Stimulated activated CD4-positive, alpha-beta T cell treated with anti-CD3 and anti-CD28 coated beads, Interleukin-1b, Interleukin-23, amount 100 ng/mL, for 24 hours (primary cell): ENCODE measurements around the gene ALPK3.

Source experiments
- DNase-seq, 4 experiments: peaks; one replicate each; pipeline ENCODE4 v3.0.0-alpha.2; 2020; ENCODE audit warnings: low read depth in 4 of 4, low spot score in 1 of 4

ALPK3 gene

DNA sequence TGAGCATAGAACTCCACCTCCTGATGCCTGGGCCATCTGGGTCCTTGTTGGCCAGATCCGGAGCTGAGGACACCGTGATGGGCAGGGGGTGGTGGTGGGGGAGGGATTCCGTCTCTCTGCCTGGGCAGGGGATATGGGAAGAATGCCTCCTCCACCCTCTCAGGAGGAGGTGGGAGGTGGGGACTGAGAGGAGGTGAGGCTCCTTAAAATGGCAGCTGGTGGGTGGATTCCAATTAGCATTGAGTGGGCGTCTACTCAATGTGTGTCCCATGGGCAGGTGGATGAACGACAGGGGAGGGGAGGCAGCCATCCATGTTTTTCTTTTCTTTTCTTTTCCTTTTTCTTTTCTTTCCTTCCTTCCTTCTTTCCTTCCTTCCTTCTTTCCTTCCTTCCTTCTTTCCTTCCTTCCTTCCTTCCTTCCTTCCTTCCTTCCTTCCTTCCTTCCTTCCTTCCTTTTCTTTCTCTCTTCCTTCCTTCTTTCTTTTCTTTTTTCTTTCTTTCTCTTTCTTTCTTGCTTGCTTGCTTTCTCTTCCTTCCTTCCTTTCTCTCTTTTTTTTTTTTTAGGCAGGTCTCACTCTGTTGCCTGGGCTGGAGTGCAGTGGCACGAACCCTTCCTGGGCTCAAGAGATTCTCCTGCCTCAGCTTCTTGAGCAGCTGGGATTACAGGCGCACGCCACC lies 72.3 kb downstream of the ALPK3 start:
- DNase-seq = no peak

DNA sequence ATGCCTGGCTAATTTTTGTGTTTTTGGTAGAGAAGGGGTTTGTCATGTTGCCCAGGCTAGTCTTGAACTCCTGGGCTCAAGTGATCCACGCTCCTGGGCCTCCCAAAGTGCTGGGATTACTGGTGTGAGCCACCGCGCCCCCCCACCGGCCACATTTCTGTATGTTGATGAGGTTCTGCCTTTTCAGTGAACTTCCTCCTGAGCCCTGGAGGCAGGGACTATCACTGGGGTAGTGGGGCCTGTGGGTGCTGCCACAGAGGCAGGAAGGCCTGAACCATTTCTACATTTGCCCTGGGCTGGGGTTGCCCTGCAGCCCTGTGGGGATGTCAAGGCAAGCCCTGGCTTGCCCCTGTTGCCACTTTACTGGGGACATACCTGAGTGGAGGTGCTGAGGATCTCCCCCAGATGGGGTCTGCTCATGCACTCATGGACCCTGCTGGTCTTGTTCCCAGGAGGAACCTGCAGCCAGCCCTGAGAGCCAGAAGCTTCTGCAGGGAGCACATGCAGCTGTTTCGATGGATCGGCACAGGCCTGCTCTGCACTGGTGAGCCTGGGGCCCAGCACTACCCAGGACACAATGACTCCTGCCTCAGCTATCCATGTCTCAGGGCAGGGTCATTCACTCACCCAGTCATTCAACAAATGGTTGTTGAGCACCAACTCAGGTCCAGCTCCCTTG lies 73.0 kb downstream of the ALPK3 start:
- DNase-seq = no peak

DNA sequence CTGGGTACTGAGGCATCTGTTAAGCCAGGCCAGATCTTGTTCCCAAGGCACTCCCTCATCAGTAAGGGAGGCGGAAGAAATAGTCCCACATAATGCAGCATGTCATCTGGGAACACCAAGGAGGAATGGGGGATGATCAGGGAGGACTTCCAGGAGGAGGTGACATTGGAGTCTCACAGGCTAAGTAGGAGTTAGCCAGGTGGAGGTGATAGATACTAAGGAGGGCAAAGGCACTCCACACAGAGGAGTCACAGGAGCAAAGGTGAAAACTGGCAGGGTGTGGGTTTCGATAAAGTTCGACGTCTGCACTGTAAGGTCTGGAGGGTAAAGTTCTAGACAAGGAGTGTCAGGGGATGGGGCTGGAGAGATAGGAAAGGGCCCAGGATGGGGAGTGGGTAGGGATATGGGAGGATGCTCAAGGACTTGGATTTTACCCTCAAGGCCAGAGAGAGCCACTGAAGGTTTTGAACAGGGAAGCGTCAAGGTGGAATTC lies 73.6 kb downstream of the ALPK3 start:
- no peak for DNase-seq

DNA sequence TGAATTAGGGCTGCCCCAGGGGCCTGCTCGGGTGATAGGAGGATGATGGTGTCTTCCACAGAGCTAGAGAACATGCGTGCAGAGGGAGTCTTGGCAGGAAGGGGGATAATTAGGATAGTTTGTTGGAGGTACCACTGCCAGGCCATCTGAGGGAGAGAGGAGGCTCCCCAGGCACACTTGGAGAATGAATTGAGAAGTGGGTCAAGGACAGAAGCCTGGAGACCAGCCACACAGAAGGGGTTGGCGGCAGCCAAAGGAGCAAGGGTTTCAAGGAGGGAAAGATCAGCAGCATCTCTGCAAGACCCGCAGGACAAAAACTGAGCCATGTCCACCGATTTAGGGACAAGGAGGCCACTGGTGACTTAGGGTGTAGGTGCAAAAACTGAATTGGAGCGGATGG lies 74.2 kb downstream of the ALPK3 start:
- DNase-seq = no peak

DNA sequence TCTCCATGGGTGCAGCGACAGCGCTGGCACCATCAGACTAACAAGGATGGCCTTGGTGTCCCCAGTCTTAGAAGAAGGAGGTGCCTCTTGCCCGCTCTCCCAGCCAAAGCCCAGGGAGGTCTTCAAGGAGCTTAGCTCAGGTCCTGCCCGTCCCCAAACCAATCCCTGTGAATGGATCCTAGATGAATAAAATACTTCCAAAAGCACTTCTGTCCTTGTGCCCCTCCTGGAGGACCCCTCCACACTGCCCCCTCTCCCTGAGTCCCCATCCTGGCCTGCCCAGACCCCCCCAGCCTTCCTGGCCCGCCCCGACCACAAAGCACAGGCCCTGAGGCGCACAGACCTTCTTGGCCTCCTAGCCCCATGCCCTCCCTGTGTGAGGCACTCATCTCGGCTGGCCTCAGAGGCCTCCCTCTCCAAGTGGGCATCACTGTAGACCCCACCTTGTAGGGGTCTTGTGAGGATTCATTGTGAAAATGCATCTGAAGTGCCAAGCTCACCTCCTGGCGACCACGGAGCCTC lies 75.7 kb downstream of the ALPK3 start:
- DNase-seq = no peak

DNA sequence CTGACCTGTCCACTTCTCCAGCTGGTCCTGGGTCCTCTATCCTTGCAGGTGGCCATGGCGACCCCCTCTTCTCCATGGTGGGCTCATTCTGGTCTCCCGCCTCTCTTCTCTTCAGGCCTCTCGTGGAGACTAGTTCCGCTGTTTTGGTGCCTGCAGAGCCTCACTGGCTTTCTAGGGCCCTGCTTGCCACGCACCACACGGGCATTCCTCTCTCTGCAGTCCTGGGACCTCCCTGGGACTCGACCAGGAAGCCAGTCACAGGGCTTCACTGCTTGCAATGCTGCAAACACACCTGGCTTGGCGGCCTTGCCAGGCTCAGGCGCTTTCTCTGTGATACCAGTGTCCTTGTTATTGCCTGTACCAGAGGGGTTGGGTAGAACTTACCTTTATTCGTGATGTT lies 76.5 kb downstream of the ALPK3 start:
- no peak for DNase-seq

DNA sequence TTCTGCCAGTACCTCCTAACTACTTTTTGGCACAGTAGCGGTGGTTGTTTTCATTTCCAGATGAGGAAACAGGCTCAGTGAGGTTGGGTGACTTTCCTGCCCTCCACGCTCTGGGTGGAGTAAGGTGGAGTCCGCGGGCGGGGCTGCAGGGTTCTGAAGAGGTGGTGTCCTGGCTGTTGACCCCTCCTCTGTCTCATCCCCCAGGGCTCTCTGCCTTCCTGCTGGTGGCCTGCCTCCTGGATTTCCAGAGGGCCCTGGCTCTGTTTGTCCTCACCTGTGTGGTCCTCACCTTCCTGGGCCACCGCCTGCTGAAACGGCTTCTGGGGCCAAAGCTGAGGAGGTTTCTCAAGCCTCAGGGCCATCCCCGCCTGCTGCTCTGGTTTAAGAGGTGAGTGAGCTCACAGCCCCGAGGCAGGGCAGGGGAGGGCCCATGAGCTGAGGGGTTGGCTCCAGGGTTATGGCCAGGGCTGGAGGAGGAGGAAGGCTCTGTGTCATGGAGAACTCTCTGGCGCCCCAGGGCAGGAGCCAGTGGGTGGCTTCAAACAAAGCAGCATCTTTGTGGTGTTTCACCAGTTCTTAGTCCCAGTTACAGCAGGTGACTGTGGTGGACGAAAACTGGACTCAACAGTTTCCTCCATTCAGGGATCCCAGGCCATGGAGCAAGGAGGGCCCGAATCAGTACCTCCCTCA lies 77.7 kb downstream of the ALPK3 start:
- no peak for DNase-seq

DNA sequence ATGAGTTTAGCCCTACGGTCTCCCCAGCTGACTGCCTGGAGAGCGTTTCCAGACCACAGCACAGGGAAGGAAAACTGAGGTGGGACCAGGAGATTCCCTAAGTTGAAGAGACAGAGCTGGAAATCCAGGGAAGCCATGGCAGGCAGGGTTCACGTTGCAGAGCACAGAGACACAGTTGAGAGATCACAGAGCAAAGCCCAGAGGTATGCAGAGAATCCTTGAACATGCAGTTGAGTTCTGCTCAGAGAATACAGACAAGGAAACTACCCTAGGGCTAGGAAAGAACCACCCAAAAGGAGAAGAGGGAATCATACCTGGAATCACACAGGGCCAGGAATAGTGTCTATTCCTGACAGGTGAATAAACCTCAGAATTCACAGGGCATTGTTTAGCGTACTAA lies 81.6 kb downstream of the ALPK3 start:
- no peak for DNase-seq

DNA sequence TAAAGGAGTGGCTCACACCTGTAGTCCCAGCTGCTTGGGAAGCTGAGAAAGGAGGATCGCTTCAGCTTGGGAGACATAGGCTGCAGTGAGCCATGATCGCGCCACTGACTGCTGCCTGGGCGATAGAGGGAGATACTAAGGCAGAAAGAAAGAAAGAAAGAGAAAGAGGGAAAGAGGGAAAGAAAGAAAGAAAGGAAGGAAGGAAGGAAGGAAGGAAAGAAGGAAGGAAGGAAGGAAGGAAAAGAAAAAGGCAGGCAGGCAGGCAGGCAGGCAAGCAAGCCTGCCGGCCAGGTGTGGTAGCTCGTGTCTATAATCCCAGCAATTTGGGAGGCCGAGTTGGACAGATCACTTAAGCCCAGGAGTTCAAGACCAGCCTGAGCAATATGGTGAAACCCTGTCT lies 82.6 kb downstream of the ALPK3 start:
- DNase-seq = no peak

DNA sequence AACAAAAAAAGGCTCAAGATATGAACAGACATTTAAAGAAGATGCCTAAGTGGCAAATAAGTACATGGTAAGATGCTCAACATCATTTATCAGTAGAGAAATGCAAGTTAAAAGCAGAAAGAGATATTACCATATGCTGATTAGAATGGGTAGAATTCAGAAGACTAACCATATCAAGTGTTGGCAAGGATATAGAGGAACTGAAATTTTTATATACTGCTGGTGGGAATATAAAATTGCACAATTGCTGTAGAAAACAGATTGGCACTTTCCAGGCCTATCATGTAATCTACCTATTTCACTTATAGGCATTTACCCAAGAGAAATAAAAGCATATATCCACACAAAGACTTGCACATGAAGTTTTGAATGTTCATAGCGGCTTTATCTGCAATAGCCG lies 84.4 kb downstream of the ALPK3 start:
- no peak for DNase-seq

DNA sequence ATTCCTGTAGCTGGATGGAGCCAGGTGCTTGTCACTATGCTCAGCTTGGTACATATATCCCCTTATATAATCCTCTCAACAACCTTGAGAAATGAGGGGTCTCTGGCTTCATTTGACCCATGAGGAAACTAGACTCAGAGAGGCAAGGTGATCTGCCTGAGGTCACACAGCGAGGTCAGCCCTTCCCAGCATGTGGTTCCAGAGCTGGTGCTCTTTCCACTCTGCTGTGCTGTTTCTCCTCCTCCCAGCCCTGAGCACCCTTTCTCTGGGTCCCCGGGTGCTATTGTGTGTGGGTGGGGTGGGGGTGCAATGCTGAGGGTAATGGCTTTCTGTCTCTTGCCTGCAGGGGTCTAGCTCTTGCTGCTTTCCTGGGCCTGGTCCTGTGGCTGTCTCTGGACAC lies 86.6 kb downstream of the ALPK3 start:
- DNase-seq = no peak

DNA sequence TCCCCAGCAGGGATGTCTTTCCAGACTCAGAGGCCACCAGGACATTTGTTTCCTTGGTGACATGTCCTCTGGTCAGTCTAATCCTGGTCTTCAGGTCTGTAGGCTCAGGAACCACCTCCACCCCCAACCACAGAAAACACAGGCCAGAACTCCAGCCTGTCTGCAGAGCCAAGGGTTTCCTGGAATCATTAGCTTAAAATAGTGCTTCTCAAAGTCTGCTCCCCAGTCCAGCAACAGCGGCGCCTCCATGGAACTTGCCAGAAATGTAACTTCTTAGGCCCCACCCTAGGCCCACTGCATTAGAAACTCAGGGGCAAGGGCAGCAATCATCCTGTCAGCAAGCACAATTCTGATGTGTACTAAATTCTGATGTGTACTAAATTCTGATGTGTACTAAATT lies 87.3 kb downstream of the ALPK3 start:
- DNase-seq = no peak

DNA sequence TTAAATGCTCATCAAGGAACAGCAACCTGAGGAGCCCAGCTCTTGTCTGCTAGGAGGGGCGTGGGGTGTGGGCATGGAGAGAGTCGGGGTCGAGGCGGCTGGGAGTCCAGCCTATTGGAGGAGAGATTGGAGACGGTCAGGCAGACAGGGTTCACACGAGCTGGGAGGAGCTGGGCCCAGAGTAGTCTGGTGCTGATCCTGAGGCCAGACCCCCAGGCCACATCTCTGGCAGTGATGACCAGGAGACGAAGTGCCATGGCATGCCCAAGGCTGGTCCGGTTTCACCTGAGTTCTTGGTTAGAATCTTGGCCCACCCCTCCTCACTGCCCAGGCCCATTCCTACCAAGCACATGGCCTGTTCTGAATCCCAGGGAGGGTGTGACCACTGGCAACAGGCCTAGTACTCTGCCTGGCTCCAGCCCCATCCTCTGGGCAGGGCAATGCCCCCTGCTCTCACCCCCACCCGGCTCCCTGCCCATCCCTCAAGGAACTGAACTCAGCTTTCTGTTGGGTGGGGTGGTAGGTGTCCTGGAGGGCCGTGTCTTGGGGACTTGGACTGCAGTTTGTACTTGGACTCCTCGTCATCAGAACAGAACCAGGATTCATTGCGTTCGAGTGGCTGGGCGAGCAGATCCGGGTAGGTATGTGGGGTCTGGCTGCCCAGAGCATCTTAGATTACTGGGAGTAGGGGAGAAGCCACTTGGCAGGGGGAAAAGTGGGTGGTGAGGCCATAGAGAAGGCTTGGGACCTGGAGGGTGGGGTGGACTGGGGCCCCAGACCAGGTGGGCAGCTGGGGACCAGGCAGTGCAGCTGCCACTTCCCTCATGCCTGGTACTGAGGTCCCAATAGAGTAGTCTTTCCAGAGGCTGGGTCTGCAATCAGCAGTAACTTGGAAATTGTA lies 88.1 kb downstream of the ALPK3 start:
- DNase-seq = no peak

DNA sequence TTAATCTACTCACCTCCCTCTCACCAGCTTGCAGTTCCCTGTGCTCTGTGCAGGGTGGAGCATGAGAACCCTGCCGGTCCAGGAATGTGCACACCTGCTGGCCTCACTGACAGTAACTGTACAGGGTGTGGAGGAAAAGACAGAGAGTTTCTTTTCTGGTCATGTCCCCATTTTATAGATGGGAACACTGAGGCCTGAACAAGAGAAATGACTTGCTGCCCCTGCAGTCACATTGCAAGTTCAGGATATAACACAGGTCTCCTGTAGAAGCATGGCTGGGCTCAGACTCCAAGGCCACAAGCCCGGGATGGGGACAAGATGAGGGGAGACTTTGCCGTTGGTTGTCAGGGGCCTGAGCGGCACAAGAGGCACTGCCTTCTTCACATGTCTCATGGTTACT lies 90.6 kb downstream of the ALPK3 start:
- no peak for DNase-seq

DNA sequence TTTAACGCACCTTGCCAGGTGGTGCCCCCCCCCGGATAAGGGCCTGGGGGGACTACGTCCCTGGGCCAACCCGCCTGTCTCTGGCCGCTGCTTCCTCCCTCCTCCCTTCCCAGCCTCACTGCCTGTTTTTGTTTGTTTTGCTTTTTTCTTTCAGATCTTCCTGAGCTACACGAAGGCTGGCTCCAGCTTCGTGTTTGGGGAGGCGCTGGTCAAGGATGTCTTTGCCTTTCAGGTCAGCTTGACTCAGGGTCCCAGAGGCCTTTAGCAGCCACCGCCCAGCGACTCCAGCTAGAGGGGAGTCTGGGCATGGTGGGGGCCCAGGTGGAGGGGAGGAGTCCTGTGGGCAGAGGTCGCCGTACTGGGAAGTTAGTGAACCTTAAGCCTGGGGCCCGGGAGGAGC lies 91.4 kb downstream of the ALPK3 start:
- DNase-seq = no peak

DNA sequence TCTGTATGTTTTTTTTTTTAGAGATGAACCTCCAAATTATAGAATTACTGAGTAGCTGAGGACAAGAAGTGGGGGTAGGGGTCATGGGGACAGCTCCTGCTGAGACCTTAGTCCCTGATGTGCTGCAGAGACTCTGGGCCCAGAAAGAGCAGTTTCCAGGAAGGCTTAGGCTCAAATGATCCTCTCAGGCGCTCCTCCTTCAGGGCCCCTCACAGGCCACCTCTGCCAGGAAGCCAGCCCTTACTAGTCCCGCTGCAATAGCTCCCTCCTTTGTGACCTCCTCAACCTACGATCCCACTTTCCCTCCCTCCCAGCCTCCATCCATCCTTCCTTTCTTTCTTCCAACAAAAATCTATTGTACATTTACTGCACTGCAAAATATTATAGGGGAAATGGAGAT lies 91.9 kb downstream of the ALPK3 start:
- DNase-seq = no peak

DNA sequence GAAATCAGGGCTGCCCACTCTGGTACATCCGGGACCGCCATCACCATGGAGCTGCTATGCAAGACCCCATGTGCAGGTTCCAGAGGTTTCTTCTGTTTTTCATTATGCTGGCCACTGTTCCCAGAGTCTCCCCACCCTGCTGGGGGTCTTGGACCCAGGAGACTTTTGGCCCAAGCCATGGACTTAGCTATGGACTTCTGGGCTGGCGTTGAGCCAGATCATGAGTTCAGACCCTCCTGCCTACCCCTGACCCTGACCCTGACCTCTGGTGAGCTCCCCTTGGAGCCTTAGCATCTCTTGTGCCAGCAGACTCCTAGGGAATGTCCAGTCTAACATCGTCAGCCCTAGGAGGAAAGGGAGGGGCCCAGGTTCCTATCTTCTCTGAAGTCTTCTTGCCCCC lies 92.6 kb downstream of the ALPK3 start:
- DNase-seq = no peak

DNA sequence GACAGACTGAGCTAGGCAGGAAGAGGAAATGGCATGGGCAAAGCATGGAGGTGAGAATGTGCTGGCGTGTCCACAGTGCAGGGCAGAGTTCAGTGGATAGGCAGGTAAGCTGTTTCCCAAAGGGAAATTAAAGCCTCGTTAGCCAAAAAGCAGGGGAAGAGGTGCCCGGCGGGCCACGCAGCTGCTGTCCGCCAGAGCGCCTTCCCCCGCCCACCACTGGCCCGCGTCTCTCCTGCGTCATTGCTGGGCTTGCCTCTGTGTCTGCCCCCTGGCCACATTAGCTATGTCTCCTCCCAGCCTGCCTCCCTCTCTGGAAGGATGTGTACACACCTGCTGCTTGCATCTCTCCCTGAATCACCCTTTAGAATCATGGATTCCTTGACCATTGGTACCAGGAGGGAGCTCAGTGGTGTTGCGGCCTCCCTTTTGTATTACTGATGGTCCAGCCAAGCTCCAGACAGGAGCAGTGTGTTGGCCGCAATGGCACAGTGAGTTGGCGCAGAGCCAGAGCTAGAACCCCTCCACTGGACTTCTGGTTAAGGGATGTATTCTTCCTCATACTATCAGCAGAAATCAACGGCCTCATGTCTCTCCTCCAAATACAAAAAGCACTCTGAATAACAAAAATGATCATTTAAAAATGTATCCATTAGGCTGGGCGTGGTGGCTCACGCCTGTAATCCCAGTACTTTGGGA lies 93.9 kb downstream of the ALPK3 start:
- DNase-seq = no peak

DNA sequence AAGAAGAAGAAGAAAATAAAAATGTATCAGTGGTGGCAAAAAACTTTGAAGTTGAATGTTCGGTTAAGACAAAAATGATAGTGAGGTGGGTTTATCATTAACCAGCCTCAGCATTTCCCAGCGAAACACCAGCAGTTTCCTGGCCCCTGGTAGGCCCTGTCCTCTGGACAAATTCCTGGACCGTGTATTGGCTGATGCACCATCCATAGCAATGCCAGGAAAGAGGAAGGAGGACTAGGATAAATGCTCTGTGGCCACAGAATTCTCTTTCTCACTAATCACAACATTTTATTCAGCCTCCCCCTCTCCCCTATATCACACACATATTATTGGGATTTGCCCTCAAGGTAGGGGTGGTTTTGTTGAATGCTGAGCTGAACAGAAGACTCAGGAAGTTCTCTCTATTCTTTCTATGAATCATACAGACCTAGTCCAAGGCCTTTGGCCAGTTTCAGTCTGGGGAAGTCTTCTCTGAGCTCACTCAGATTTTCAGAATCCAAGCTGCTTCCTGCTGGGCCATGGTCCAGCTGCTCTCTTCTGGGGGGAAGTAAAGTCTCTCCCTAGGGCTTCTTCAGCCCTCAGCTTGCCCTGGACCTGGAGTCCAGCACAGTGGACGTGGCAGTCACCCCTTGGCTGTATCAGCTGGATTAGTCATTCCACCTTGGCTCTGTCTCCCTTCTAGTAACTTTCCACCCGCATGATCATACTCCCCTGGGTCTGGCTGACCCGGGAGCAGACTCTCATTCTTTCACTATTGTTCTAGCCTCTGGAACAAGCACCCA lies 94.9 kb downstream of the ALPK3 start:
- DNase-seq = no peak

DNA sequence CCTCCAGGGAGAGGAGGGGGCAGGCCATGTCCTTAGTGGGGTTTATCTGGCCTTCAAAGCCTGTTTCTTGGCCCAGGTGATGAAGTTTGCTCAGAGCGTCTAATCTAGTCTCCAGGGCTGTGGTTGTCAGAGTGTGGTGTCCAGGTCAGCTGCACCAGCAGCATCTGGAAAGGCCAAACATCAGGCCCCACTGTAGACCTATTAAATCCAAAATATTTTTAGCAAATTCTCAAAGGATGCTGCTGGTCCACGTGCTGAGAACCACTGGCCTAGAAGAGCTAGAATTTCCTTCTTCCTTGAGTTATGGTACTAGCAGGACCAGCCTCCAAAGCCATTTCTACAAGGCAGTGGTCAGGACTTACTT lies 96.2 kb downstream of the ALPK3 start:
- DNase-seq = no peak
